Activated naive CD4-positive, alpha-beta T cell treated with anti-CD3 and anti-CD28 coated beads, Interleukin-2, amount 50 U/mL, for 24 hours (primary cell): Measurements from ENCODE around the gene SLX4IP.

Experiments
- H3K27ac Mint-ChIP-seq: one replicate; pipeline ENCODE4 v1.8.0; 2021; ENCODE audit warnings: mild to moderate bottlenecking, mixed read lengths
- H3K27me3 Mint-ChIP-seq: one replicate; pipeline ENCODE4 v1.8.0; 2021; ENCODE audit warnings: mixed read lengths
- H3K36me3 Mint-ChIP-seq: one replicate; pipeline ENCODE4 v1.8.0; 2021; ENCODE audit warnings: mixed read lengths
- H3K4me1 Mint-ChIP-seq: one replicate; pipeline ENCODE4 v1.8.0; 2021; ENCODE audit warnings: mixed read lengths
- H3K4me3 Mint-ChIP-seq: one replicate; pipeline ENCODE4 v1.8.0; 2021; ENCODE audit warnings: mild to moderate bottlenecking, mixed read lengths
- H3K9me3 Mint-ChIP-seq: one replicate; pipeline ENCODE4 v1.8.0; 2021; ENCODE audit warnings: mixed read lengths

The SLX4IP gene

GRCh38 chr20:10469599-10469998, 34.5 kb downstream of the SLX4IP start:
- no peak overlapping the region for H3K4me3 Mint-ChIP-seq
- peaks cover 18% of the 10 kb centered on the region for H3K4me1 Mint-ChIP-seq
- H3K36me3 Mint-ChIP-seq = peaks cover 11% of the 10 kb centered on the region
- H3K9me3 Mint-ChIP-seq = no peaks in the 10 kb centered on the region
- H3K27me3 Mint-ChIP-seq = no peaks in the 10 kb centered on the region
- H3K27ac Mint-ChIP-seq = no peak overlapping the region

- Mint-ChIP-seq H3K4me3 (no peak overlapping the region), H3K4me1 (peaks cover 24% of the 10 kb centered on the region), H3K9me3 (no peaks in the 10 kb centered on the region), H3K27ac (no peak overlapping the region), H3K27me3 (no peaks in the 10 kb centered on the region), H3K36me3 (peaks cover 10% of the 10 kb centered on the region)
Measured at GRCh38 chr20:10470276-10470675, 35.2 kb downstream of the SLX4IP start.

DNA sequence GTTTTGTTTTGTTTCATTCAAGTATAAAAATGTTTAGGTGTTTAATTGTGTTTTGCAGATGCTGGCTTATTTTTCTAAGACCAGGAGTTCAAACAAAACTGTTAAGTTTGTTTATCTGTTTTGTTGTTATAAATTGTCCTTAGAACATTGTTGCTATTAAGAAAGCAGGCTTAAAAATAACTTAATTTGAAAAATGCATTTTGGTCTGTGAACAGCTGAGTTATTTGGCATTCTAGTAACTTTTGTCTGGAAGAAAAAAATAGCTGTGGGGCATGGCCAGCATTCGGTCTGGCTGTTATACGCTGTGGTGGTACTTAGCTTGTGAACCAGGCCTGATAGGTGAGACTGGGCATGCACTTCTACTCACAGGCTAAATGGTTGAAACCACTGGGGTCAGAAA, 37.8 kb downstream of the SLX4IP start:
- Mint-ChIP-seq H3K27ac (no peak overlapping the region), H3K27me3 (no peaks in the 10 kb centered on the region)

GRCh38 chr20:10474606-10475184, 39.6 kb downstream of the SLX4IP start:
- peaks cover 10% of the 10 kb centered on the region for H3K36me3 Mint-ChIP-seq
- H3K27ac Mint-ChIP-seq = peak overlapping the region; percentile 35
- H3K27me3 Mint-ChIP-seq = no peaks in the 10 kb centered on the region
- no peak overlapping the region for H3K4me3 Mint-ChIP-seq
- peaks cover 21% of the 10 kb centered on the region for H3K4me1 Mint-ChIP-seq
- no peaks in the 10 kb centered on the region for H3K9me3 Mint-ChIP-seq

More for the DNA sequence above, 37.8 kb downstream of the SLX4IP start:
- Mint-ChIP-seq H3K4me3 (no peak overlapping the region), H3K9me3 (no peaks in the 10 kb centered on the region), H3K36me3 (peaks cover 12% of the 10 kb centered on the region), H3K4me1 (peaks cover 28% of the 10 kb centered on the region)

DNA sequence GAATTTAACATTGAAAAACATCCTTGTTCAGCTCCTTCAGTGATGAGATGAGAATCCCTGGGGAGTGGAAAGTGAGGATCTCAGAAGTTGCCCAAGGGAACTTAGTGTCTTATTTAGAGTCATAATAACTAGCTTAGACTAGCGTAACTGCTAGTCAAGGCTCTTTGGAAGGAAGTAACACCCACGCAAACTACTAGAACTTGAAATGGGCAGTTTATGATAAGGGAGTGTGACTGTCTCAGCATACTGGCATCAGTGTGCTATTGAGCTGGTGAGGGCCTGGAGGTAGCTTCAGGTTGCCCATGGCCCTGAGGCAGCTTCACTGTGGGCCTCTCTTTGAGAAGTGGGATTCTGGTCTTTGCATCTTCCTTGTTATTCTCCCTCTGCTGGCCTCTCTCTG, 40.1 kb downstream of the SLX4IP start:
- H3K36me3 Mint-ChIP-seq = peaks cover 6% of the 10 kb centered on the region
- peaks cover 16% of the 10 kb centered on the region for H3K4me1 Mint-ChIP-seq
- H3K9me3 Mint-ChIP-seq = no peaks in the 10 kb centered on the region
- H3K27me3 Mint-ChIP-seq = no peaks in the 10 kb centered on the region
- no peak overlapping the region for H3K27ac Mint-ChIP-seq
- no peak overlapping the region for H3K4me3 Mint-ChIP-seq

- H3K4me3 Mint-ChIP-seq = no peak overlapping the region
- H3K27me3 Mint-ChIP-seq = no peaks in the 10 kb centered on the region
- H3K36me3 Mint-ChIP-seq = peaks cover 4% of the 10 kb centered on the region
- H3K4me1 Mint-ChIP-seq = peaks cover 15% of the 10 kb centered on the region
- peak overlapping the region; percentile 35 for H3K27ac Mint-ChIP-seq
- no peaks in the 10 kb centered on the region for H3K9me3 Mint-ChIP-seq
Measured at GRCh38 chr20:10476319-10476724, 41.2 kb downstream of the SLX4IP start.

GRCh38 chr20:10478205-10478604, 43.1 kb downstream of the SLX4IP start:
- H3K4me3 Mint-ChIP-seq = no peak overlapping the region
- no peaks in the 10 kb centered on the region for H3K9me3 Mint-ChIP-seq
- no peak overlapping the region for H3K27ac Mint-ChIP-seq
- peaks cover 2% of the 10 kb centered on the region for H3K36me3 Mint-ChIP-seq
- H3K27me3 Mint-ChIP-seq = no peaks in the 10 kb centered on the region
- peaks cover 15% of the 10 kb centered on the region for H3K4me1 Mint-ChIP-seq

- H3K36me3 Mint-ChIP-seq = peaks cover 3% of the 10 kb centered on the region
- peaks cover 15% of the 10 kb centered on the region for H3K4me1 Mint-ChIP-seq
- H3K27me3 Mint-ChIP-seq = no peaks in the 10 kb centered on the region
- H3K4me3 Mint-ChIP-seq = no peak overlapping the region
- H3K9me3 Mint-ChIP-seq = no peaks in the 10 kb centered on the region
- H3K27ac Mint-ChIP-seq = no peak overlapping the region
Measured at GRCh38 chr20:10478930-10479329, 43.8 kb downstream of the SLX4IP start.

DNA sequence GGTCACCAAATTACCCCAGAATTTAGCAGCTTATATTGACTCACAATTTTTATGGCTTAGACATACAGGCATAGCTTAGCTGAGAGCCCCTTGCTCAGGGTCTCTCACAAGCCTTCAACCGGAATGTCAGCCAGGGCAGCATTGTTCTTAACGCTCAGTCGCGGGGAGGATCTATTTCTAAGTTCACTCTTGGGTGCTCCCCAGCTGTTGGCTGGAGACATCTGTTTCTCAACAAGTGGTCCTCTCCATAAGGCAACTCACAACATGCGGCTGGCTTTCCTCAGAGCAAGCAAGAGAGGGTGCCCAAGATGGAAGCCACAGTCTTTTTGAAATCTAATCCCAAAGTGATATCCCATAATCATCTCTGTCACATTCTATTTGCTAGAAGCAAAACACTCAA, 46.6 kb downstream of the SLX4IP start:
- H3K4me3 Mint-ChIP-seq = no peak overlapping the region
- H3K27ac Mint-ChIP-seq = no peak overlapping the region
- peaks cover 7% of the 10 kb centered on the region for H3K36me3 Mint-ChIP-seq
- H3K27me3 Mint-ChIP-seq = no peaks in the 10 kb centered on the region
- peaks cover 4% of the 10 kb centered on the region for H3K4me1 Mint-ChIP-seq
- no peaks in the 10 kb centered on the region for H3K9me3 Mint-ChIP-seq

- H3K27ac Mint-ChIP-seq = no peak overlapping the region
- peaks cover 6% of the 10 kb centered on the region for H3K36me3 Mint-ChIP-seq
- H3K4me1 Mint-ChIP-seq = peaks cover 19% of the 10 kb centered on the region
- no peak overlapping the region for H3K4me3 Mint-ChIP-seq
- no peaks in the 10 kb centered on the region for H3K9me3 Mint-ChIP-seq
- no peaks in the 10 kb centered on the region for H3K27me3 Mint-ChIP-seq
Measured at GRCh38 chr20:10483691-10484090, 48.6 kb downstream of the SLX4IP start.

DNA sequence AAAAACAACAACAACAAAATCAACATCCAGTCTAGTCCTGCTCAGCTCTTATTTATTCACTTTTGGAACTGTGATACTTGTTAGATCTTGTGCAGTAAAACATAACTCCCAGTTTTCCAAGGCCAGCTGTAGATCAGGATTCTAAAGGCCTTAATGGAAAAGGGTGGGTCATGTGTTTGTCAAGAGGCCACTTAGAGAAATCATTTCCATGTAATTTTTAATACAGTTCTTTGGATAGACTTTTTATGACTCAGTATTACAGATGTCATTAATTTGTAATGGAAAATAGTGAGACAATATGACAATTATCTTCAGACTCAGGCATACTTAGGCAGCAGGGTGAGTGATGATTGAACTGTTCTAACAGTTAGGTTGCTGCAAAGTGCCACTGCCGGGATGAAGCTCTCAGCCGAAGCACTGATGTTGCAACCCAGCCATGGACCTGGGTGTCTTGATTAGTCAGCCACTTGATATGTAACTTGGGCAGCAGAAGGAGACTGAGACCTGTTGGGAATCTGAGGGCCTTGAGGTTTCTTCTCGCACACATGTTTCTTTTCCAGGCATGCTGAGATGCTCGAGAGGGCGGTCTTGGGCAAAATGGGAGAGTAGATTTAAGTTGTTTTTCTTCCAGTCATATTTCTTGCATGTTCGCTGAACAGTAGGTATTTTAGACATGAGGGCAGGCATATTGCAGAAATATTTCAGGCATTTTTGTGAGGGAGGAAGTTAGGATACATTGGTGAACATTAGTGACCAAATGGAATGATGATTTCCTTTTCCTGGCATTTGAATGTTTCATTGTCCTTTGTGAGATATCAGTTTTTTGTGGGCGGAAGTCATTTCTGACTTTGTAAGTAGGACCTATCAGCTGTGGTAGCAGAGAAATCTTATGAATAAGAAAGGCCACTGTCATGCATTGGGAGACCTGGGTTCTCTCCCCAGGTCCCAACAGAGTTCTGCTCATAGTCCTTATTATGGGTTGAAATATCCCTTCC, 52.3 kb downstream of the SLX4IP start:
- no peaks in the 10 kb centered on the region for H3K9me3 Mint-ChIP-seq
- no peak overlapping the region for H3K27ac Mint-ChIP-seq
- peaks cover 45% of the 10 kb centered on the region for H3K4me1 Mint-ChIP-seq
- no peaks in the 10 kb centered on the region for H3K27me3 Mint-ChIP-seq
- H3K36me3 Mint-ChIP-seq = peaks cover 6% of the 10 kb centered on the region
- no peak overlapping the region for H3K4me3 Mint-ChIP-seq

DNA sequence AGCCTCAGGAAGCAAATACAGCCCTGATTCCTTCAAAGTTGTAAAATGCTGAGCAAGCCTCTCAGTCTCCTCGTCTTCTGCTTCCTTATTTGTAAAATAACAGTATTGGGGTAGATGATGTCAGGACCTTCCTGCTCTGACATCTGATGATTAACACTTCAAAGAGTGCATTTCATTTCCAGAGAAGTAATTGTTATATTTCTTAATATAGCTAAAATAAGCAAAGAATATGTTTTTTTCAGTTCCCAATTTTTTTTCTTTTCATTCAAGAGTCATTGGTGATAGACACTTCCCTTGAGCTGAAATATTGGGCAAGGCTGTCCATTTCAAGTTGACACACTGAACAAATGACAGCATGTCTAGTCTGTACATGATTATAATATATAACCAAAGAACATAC, 53.4 kb downstream of the SLX4IP start:
- H3K4me3 Mint-ChIP-seq = no peak overlapping the region
- H3K4me1 Mint-ChIP-seq = peaks cover 45% of the 10 kb centered on the region
- peaks cover 6% of the 10 kb centered on the region for H3K36me3 Mint-ChIP-seq
- H3K27me3 Mint-ChIP-seq = no peaks in the 10 kb centered on the region
- H3K9me3 Mint-ChIP-seq = no peaks in the 10 kb centered on the region
- H3K27ac Mint-ChIP-seq = no peak overlapping the region

GRCh38 chr20:10489853-10490252, 54.7 kb downstream of the SLX4IP start:
- H3K4me1 Mint-ChIP-seq = peaks cover 46% of the 10 kb centered on the region
- H3K27me3 Mint-ChIP-seq = no peaks in the 10 kb centered on the region
- no peaks in the 10 kb centered on the region for H3K36me3 Mint-ChIP-seq
- H3K9me3 Mint-ChIP-seq = no peaks in the 10 kb centered on the region
- H3K27ac Mint-ChIP-seq = no peak overlapping the region
- H3K4me3 Mint-ChIP-seq = no peak overlapping the region

GRCh38 chr20:10490257-10490656, 55.2 kb downstream of the SLX4IP start:
- no peaks in the 10 kb centered on the region for H3K36me3 Mint-ChIP-seq
- H3K27me3 Mint-ChIP-seq = no peaks in the 10 kb centered on the region
- no peak overlapping the region for H3K27ac Mint-ChIP-seq
- peak overlapping the region; percentile 37 for H3K4me3 Mint-ChIP-seq
- H3K9me3 Mint-ChIP-seq = no peaks in the 10 kb centered on the region
- peaks cover 49% of the 10 kb centered on the region for H3K4me1 Mint-ChIP-seq

GRCh38 chr20:10490706-10491105, 55.6 kb downstream of the SLX4IP start:
- Mint-ChIP-seq H3K4me3 (no peak overlapping the region), H3K27ac (no peak overlapping the region), H3K4me1 (peaks cover 53% of the 10 kb centered on the region), H3K36me3 (no peaks in the 10 kb centered on the region), H3K9me3 (no peaks in the 10 kb centered on the region), H3K27me3 (no peaks in the 10 kb centered on the region)

DNA sequence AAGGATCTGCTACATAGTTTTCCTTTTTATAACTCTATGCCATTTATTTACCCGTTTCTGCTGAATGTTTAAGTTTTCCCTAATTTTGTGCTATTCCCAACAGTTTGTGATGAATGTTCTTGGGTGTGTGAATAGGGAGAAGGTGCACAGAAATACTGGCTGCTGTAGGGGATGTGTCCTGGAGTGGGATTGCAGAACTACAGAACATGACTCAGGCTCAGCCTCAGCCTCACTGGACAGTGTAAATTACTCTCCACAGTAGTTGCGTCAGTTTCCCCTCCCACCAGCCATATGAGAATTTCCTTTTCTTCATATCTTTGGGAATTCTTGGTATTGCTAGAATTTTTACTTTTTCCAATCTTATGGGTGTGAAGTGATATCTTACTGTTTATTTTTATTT, 57.0 kb downstream of the SLX4IP start:
- Mint-ChIP-seq H3K27ac (no peak overlapping the region), H3K36me3 (no peaks in the 10 kb centered on the region), H3K4me3 (no peak overlapping the region), H3K9me3 (no peaks in the 10 kb centered on the region), H3K4me1 (peaks cover 59% of the 10 kb centered on the region), H3K27me3 (no peaks in the 10 kb centered on the region)
